NT2/D1 (cell line): ENCODE results near the gene CDKL4.

ENCODE experiments used
- YY1 ChIP-seq: IDR thresholded peaks from 2 replicates; pipeline ENCODE4 v1.6.1; 2011; ENCODE audit not compliant: insufficient read length, insufficient read depth
- ZNF274 ChIP-seq: IDR thresholded peaks from 2 replicates; pipeline ENCODE4 v1.6.1; 2011; ENCODE audit warnings: mild to moderate bottlenecking, low read depth, low read length

DNA sequence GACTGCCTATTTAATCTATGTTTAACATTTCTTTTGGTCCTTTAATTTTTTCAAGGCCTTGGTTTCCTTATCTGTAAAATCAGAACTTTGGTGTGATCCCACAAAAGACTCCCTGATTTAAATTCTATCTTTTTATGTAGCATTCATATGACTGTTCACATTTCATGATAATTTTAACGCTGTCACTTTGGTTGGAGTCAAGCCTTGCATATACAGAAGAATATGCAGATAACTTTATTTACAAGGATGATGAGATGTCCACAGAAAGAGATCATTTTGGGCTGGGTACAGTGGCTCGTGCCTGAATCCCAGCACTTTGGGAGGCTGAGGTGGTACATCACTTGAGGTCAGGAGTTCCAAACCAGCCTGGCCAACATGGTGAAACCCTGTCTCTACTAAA, 84.5 kb downstream of the CDKL4 start:
- TF ChIP-seq YY1 (no peak), ZNF274 (no peak)
